HG03432 (cell line): Measurements from ENCODE around the gene PLLP.
"Not testable (repeated sequence)": the region's sequence is repeated elsewhere in the genome, so short reads cannot be mapped to it uniquely, and the experiment has no call there.

Source experiments
- ATAC-seq: cut with Tn5 transposase; IDR thresholded peaks from one replicate; pipeline ENCODE4 v1.9.1; 2021; ENCODE audit warnings: mild to moderate bottlenecking, moderate library complexity; ENCODE audit not compliant: unreplicated experiment

PLLP gene

DNA sequence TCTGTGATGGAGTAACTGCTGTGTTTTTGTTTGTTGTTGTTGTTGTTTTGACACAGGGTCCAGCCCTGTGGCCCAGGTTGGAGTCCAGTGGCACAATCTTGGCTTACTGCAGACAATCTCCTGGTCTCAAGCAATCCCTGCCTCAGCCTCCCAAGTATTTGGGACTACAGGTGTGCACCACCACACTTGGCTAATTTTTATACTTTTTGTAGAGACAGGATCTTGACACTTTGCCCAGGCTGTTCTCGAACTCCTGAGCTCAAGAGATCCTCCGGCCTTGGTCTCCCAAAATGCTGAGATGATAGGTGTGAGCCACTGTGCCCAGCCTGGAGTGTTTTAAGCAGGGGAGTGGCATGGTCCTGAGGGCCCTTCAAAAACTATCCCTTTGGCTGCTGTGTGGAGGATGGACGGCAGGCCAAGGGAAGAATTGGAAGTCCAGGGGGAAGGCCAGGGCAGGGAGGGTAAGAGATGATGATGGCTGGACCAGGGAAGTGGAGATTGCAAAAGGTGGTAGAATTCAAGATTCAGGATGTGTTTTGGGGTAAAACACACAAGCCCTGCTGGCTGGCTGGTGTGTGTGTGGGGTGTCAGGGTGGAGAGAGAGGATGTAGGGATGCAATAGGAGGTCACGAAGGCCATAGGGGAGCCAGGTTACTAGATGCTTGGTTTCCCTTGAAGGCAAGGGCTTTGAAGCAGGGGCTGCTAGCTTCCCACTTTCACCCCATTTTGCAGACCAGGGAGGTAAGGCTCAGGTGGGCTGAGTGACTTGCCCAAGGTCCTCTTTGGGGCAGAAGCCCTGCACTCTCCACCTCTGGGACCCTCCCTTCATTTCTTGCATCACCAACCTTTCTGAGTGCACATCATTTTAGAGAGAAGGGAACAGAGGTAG lies 18.8 kb upstream of the PLLP start:
- ATAC-seq, result no peak

DNA sequence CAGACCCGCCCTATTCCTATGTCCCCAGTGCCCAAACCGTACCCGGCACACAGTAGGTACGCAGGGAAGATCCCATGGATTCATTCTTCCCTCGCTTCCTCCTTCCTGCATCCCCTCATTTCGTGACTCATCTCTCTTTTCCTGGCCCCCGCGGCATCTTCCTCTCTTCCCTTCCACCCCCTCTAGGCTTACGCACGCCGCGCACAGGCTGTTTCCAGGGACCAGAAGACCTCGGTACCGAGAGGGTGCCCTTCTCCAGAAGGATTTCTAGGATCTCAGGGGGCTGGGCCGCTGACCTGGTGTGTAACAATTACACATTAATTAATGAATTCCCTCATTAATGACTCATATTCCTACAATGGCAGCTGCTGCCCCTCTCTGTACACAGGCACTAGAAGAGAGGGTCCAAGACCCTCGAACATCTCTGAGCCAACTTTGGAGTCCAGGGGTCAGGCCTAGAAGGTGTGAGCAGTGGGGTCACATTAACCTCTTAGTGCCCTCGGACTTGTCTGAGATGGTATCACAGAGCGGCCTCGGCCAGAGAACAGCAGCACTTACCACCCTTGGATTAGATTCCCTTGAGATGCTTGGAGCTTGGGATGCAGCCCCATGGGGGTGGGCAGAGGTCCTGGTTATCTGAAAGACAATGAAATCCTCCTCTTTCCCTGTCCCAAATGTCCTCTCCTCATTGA lies 16.8 kb upstream of the PLLP start:
- ATAC-seq, result no peak

DNA sequence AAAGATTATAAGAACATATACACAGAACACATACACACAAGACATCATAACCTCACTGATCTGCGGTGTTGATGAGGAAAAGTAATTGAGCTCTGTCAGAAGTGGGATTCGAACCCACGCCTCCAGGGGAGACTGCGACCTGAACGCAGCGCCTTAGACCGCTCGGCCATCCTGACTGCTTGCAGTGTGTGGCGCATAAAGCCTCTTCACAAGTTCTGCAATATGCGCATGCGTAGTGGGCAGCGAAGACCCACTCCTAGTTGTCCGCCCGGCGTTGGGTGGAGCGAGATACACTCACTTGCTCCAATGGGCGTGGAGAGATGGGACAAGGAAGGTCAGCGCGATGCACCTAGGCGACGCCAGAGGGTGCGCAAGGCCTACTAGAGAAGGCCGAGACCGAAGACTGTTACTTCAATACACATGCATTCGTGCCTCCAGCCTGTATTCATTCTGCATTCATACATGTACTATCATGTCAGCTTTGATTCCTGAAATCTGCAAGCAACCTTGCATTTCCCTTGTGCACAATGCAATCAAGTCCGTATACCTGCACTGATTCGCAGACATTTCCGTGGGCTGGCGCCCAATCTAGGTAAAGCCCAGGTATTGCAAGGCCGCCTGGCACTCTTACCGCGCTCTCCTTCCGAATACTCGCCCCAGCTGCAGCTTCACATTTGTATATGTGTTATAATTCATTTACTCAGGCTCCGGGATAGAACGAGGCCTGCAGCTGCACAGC lies 16.1 kb upstream of the PLLP start:
- peak; percentile 86 for ATAC-seq

DNA sequence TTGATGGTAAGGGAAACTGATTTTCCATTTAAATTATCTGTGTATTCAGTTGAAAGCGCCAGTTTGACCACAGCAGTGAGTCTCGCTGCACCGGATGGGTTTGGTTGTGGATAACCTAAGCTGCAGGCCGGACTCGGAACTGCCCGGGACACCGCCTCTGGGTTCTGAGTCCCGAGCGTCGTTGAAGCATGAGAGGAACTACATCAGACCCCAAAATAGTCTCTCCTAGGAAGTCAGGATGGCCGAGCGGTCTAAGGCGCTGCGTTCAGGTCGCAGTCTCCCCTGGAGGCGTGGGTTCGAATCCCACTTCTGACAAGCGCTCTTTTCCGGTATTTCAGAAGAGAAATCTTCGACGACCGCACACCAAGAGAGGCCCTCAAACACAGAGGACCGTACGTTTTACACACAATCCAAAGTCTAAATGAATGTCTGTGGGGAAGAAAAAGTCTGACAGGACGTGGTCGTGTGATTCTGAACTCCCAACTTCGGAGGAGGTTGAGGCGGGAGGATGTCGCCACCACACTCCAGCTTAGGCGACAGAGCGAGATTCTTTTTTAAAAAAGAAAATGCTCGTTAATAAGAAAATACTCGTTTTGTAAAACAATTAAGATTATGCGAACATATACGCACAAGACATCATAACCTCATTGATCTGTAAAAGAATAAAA lies 15.4 kb upstream of the PLLP start:
- ATAC-seq, result peak; percentile 52

DNA sequence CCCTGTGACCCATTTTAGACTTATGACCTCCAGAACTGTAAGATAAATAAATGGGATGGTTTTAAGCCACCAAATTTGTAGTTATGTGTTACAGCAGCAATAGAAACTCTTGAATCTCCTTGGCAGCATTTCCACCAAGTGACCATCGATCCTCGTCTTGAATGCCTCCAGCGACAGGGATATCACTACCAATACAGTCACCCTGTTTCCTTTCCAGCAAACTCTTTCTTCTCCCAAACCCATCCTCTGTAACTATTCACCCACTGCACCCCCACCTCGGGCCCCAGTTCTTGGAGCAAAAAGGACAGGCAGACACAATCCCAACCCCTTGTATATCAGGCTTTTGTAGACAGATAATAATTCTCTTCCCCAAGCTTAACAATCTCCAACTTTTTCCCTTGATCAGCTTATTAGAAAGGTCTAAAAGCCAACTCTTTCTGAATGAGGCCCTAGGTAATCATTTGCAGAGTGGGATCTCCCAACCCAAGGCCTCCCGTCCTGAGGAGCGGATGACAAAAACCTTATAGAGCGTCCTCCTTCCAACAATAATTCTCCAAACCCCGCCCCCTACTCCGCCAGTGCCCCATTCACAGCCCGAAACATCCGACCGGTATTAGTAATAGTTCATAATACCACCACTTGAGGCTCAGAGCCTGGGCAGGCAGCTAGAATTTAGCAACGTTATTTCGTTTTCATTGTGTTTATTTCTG lies 14.7 kb upstream of the PLLP start:
- ATAC-seq, result peak; percentile 30

DNA sequence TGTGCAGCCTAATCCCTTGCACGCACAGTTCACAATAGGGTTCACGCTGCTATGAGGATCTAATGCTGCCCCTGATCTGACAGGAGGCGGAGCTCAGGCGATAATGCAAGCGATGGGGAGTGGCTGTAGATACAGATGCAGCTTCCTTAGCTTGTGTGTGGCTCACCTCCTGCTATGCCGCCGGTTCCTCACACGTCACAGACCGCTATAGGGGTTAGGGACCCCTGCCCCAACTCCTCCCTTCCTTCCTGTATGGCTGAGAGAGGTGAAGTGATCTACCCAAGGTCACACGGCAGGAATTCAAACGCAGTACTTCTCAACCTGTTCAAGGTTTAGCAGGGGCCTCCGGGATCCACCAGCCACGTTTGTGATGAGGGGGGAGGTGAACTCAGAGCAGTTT lies 13.4 kb upstream of the PLLP start:
- no peak for ATAC-seq

DNA sequence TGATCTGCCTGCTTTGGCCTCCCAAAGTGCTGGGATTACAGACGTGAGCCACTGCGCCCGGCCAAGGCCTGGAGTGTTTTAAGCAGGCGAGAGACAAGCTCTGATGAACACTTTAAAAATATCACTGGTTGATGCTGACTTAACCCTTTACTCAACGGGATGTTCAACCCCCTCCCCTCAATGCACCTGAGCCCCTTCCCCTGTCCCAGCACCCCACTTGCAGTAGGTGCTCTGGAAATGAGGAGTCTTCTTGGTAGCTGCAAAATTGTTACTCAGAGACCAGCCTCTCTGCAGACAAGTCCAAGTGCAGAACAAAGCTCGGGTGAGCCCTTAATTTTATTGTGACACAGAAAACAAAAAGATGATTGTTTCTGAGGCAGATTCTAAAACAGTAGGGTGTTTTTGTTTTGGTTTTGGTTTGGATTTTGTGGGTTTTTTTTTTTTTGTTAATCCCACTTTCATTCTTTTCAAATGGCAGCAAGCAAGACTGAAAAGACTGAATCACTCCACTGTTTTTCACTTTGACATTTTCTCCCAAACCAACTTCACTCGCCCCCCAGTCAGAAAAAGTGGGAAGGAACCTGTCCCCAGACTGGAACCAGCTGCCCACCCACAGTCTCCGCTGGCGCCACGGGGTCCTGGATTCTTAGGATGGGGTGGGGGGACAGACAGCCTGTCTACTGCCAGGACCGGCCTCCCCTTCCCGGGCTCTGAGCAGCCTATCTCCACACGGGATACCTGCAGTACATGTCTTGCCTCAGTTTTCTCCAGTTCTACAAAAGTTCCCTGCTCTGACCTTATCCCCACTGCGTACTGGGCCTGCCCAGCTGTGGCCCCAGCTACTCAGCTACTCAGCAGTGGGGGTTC lies 5.2 kb upstream of the PLLP start:
- ATAC-seq, result no peak

DNA sequence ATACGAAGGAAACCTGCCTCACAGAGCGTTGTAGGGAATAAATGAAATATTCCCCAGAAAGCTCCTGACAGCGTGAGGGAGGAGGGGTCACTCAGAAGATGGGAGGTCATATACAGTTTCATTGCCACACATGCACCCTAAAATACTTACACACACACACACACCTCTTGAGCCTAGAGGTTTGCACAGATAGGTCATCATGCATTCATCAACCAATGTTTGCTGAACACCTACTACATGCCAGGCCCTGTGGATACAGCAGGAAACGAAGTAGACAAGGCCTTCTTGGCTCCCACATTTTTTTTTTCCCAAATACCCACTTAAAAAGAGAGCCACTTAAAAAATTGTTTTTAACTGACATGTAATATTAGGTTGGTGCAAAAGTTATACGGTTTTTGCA lies 907 bp upstream of the PLLP start:
- ATAC-seq, result no peak

DNA sequence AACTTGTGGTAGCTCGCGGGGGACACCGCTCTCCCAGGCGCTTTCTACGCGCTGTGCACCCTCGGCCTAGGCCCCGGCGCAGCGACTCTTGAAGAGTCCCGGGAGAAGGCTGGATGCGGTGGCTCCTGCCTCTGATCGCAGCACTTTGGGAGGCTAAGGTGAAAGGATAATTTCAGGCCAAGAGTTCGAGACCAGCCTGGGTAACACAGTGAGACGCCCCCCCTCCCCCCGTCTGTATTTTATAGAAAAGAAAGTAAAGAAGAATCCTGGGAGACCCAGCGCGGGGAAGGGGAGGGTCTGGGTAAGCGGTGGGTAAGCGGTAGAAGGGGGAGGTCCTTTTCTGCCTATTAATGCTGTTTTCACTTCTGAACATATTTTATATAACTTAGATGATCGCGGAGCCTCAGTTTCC lies 486 bp upstream of the PLLP start:
- ATAC-seq, result no peak

DNA sequence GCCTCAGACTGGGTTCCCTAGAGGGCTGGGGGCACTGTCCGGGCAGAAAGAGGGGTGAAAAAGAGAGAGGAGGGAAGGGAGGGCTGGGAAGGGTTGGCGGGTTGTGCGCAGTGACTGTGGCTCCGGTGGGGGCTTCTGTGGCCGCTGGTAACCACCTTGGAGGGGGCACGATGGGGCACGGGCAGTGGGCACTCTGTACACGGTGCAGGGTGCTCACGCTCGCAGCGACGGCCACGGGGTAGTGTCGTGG lies 588 bp downstream of the PLLP start:
- no peak for ATAC-seq

DNA sequence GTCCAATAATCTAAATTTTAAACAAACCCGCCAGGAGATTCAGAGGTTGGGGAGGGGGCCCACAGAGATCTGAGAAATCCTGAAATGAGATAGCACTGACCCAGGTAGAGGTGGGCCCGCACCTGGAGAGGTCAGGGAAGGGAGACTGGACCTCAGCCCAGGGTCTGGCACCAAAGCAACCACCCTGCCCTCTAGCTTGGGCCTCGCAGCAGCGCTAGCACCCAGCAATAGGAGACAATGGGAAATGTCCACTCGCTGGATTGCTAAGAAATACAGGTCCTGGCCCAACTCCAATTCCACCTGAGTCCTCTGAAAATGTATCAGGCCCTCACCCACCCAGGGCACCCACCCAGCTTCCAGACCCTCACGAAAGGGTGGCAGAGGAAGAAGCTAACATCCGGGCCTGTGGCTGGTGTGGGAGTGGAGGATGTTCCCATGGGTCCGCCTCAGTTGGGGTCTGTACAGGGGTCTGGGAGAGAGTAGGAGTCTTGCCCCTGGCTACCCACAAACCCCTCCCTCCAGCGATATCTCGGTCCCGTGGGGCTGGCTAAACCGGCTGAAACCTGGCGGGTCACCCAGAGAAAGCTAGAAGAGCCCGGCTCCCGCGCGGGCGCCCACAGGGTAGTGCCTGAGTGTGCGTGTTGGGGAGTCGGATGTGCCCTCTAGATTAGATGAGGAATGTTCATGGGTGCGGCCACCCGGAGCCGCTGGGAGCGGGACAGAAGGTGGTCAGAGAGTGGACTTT lies 1.1 kb downstream of the PLLP start:
- no peak for ATAC-seq

DNA sequence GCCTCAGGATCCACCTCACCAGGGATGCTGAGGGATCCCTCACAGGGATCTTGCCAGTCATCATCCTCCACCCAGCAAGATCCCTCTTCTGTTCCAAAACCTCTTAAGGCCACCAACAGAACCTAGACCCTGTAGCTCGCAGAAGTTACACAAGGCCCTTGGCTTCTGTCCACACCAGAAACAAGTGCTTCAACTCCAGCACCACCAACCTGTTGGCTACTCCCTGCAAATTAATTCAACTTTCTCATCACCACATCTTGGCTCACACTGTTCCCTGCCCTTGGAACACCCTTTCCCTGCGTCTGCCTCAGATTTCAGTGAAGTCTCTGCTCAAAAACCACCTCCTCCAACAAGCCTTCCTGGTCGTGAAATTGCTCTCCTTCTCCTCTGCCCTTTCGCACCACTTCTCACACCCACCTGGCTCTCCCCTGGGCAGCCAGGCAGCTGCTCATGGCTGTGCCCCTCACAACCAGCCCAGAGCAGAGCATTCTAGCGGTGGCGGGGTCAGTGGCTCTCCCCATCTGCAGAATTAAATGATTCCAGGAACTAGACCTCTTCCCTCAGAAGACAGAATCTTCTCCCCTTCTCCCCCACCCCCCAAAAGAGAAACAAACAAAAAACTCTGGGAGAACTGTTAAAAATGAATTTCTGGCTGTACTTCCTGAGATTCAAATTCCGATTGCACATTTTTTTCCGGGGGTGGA lies 1.8 kb downstream of the PLLP start:
- no peak for ATAC-seq

DNA sequence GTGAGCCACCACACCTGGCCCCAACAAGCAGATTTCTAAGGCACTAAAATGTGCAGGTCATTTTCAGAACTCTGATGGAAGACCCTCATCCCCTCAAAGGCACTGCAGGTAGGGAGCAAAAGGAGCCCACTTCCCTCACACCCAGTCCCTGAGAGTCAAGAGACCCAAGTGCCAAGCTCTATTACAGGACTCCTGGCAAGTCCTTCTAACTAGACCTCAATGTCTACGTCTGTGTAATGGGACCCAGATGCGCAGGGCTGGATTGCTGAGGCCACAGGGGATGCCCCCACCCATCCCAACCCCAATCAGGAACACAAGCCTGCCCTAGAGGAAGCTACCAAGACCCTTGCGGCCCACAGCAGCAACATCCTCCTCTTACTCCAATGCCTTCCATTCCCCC lies 2.7 kb downstream of the PLLP start:
- ATAC-seq, result no peak

DNA sequence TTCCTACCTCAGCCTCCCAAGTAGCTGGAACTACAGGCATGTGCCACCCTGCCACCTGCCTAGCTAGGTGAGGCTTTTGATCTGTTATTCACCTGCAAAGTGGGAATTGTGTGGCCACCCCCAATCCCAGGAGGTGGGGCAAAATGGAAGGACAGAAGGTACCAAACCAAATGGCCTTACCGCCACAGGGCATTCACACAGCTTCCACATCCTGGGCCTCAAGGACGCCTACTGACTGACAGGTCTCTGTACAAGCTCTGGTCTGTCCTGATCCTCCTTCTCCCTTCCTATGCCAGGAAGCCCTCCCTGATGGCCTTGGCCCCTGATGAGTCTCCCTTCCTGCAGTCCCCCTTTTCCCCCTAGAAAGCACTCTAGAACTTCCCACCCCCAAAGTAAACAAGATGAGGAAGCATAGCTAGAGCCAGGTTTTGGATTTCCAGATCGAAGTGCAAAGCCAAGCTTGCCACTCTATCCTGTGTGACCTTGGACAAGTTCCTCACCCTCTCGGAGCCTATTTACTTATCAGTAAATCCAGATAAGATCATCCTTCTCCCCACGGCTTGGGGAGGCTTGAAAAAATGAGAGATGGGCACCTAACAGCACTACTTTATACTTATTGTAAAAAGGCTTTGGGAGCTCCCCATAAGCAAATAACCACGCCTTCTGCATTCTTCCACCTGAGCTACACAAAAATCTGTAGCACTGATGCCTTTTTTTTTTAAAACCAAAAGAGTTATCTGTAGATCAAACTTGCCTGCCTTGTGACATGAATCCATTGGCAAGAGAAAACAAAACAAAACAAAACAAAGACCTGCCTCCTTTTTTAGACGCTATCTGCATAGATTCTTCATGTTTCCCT lies 4.5 kb downstream of the PLLP start:
- ATAC-seq, result no peak

DNA sequence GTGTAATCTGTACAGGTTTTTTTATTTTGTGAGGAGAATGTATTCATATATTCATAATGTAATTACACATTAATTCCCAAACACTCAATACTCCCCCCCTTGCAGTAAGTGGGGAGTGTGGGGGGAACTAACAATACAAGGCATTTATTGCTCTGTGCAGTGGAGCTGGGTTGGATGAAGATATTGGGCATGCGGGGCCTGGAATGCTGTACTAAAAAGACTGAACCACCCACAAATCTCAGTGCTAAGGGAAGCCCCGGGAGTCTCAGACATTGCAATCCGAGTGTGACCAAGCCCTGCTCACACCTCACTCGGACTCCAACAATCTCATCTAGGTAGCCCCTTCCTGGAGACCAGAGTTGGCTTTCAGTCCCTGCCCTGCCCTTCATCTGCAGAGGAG lies 6.0 kb downstream of the PLLP start:
- ATAC-seq, result no peak

DNA sequence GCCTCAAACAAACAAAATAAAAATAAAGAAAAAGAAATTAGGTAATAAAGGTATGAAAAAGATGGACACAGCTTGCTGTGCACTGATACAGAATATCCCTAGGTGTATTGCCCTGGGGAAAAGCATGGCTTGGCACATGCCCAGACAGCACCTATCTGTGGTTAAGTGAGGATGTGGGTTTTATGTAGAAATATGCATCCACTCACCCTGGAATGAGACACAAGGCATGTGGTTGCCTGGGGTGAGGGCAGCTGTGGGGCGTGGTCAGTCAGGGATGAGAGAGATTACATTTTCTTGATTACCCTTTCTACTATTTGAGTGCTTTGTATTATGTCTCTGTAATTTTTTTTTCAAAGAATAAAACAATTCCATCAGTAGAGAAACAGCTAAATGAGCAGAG lies 6.9 kb downstream of the PLLP start:
- ATAC-seq, result no peak

DNA sequence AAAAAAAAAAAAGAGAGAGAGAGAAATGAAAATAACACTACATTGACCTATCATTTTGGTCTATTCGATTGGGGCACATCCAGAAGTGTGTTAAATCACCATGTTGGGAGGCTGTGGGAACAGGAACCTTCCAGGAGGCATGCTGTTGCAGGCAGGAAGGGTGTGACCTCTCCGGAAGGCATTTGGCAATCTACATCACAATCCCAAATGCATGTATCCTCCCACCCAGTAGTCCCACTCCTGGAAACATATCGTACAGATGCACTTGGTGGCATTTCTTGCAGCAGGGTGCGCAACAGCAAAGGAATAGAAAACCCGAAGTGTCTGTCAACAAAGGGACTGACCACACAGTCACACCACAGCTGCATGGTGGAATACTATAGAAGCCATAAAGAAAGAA lies 7.9 kb downstream of the PLLP start:
- ATAC-seq, result no peak

DNA sequence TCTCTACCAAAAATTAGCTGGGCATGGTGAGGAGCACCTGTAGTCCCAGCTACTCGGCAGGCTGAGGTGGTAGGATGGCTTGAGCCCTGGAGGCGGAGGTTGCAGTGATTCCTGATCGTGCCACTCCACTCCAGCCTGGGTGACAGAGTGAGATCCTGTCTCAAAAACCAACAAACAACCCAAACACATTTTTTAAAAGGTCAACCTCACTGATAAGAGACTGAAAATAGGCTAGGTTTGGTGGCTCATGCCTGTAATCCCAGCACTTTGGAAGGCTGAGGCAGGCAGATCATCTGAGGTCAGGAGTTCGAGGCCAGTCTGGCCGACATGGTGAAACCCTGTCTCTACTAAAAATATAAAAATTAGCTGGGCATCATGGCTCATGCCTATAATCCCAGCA lies 8.5 kb downstream of the PLLP start:
- not testable (repeated sequence) for ATAC-seq
